Measurements from ENCODE around the gene PCSK2.

DNA sequence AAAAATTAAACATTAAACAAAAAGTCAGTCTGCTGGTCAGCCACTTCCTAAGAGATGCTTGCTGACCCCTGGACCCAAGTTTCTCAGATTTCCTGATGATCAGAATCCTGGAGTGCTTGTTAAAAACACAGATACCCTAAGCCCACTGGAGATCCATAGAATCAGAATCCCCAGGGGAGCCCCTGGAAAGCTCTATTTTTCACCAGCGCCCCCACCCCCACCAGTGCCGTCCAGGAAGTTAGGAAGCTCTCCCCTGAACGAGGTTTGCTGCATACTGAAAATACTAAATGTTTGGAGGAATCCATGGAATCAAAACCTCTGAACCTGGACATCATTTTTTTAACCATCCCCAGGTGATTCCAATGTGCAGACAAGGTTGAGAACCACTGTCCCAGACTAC is 235.1 kb downstream of the PCSK2 start:
- TF ChIP-seq, protein P1, sequence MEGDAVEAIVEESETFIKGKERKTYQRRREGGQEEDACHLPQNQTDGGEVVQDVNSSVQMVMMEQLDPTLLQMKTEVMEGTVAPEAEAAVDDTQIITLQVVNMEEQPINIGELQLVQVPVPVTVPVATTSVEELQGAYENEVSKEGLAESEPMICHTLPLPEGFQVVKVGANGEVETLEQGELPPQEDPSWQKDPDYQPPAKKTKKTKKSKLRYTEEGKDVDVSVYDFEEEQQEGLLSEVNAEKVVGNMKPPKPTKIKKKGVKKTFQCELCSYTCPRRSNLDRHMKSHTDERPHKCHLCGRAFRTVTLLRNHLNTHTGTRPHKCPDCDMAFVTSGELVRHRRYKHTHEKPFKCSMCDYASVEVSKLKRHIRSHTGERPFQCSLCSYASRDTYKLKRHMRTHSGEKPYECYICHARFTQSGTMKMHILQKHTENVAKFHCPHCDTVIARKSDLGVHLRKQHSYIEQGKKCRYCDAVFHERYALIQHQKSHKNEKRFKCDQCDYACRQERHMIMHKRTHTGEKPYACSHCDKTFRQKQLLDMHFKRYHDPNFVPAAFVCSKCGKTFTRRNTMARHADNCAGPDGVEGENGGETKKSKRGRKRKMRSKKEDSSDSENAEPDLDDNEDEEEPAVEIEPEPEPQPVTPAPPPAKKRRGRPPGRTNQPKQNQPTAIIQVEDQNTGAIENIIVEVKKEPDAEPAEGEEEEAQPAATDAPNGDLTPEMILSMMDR (IDR thresholded peaks at IDR 0.05; ENCODE audit: low read depth, low read length, poor library complexity, severe bottlenecking): no peak
- TF ChIP-seq EZH2phosphoT487 (IDR thresholded peaks at IDR 0.05; ENCODE audit: borderline replicate concordance, low read length): no peak
